Spinal cord (tissue), 10 donors: ENCODE data around the gene KLK2. TPM values are rescaled to one million over a fixed set of nuclear protein-coding genes. Genes with fewer than 3 reads are reported as not detected.

Experiments
- DNase-seq, 6 donors: peaks; one replicate each; pipeline versions ENCODE4 v3.0.0 to v3.0.0-alpha.2; 2013 to 2015; ENCODE audit warnings: low spot score in 6 of 6, low read depth in 4 of 6
- H3K27ac ChIP-seq: one replicate; pipeline ENCODE4 v1.5.1; 2013; ENCODE audit warnings: low read depth, low read length, control low read depth
- H3K27me3 ChIP-seq: one replicate; pipeline ENCODE4 v1.6.1; 2013; ENCODE audit warnings: low read length; ENCODE audit not compliant: control insufficient read depth, insufficient read depth
- H3K36me3 ChIP-seq: one replicate; pipeline ENCODE4 v1.6.1; 2013; ENCODE audit warnings: low read length; ENCODE audit not compliant: control insufficient read depth, insufficient read depth
- H3K4me1 ChIP-seq: one replicate; pipeline ENCODE4 v1.6.1; 2013; ENCODE audit warnings: low read length; ENCODE audit not compliant: control insufficient read depth, insufficient read depth
- H3K4me3 ChIP-seq: one replicate; pipeline ENCODE4 v1.5.1; 2013; ENCODE audit warnings: low read depth, low read length, control low read depth
- H3K9me3 ChIP-seq: one replicate; pipeline ENCODE4 v1.6.1; 2013; ENCODE audit warnings: low read length; ENCODE audit not compliant: control insufficient read depth, insufficient read depth
- WGBS: methylation state at CpG from one replicate; pipeline ENCODE4 v1.1.5; 2013; ENCODE audit warnings: missing lambda C conversion rate; ENCODE audit not compliant: insufficient coverage; 5-methylcytosine and 5-hydroxymethylcytosine counted together
- long read RNA-seq, 4 donors: transcript quantifications; one replicate each; lab custom pipeline, GENCODE V29; 2026
- polyA plus RNA-seq, 2 donors: library from polyadenylated mRNA; unstranded; fragments of 120-200 nt; gene quantifications; one replicate each; pipeline ENCODE4 v1.2.1, GENCODE V29; 2013; ENCODE audit not compliant: insufficient read length in 2 of 2
- total RNA-seq, 2 donors: library from RNA; depleted of rRNA in 1 of 2; stranded (reverse); fragments of 120-200 nt in 1 of 2; fragments of >200 nt in 1 of 2; gene quantifications; one replicate each; pipeline versions ENCODE4 v1.2.3 to v1.2.4, GENCODE V29; 2013 to 2014
- donor health status: healthy.

Gene KLK2
- total RNA-seq (under 1 TPM; 0.06 to 0.10 TPM), polyA plus RNA-seq (under 1 TPM in 1 of 2 donors, not detected in 1; 0.38 TPM)
- long read RNA-seq, donor 1, result 0 reads
- long read RNA-seq, donor 2, result 0 reads
- long read RNA-seq, donor 3, result 0 reads
- long read RNA-seq, donor 4, result 0 reads

- Histone ChIP-seq H3K27me3 (peaks cover 22% of the 10 kb centered on the region), H3K36me3 (no peaks in the 10 kb centered on the region), H3K9me3 (no peaks in the 10 kb centered on the region), H3K4me1 (no peaks in the 10 kb centered on the region), H3K4me3 (no peak within 1 kb of the TSS), H3K27ac (no peak within 1 kb of the TSS)
- no peak for DNase-seq
- WGBS, result 75% methylated on average over 2 of the region's 3 CpGs
Measured at GRCh38 chr19:50873056-50873455, at the start of gene KLK2. Gene KLK2, plus strand, starts transcription at chr19:50873439. Its CDS starts 35 bp downstream, at chr19:50873474.

DNA sequence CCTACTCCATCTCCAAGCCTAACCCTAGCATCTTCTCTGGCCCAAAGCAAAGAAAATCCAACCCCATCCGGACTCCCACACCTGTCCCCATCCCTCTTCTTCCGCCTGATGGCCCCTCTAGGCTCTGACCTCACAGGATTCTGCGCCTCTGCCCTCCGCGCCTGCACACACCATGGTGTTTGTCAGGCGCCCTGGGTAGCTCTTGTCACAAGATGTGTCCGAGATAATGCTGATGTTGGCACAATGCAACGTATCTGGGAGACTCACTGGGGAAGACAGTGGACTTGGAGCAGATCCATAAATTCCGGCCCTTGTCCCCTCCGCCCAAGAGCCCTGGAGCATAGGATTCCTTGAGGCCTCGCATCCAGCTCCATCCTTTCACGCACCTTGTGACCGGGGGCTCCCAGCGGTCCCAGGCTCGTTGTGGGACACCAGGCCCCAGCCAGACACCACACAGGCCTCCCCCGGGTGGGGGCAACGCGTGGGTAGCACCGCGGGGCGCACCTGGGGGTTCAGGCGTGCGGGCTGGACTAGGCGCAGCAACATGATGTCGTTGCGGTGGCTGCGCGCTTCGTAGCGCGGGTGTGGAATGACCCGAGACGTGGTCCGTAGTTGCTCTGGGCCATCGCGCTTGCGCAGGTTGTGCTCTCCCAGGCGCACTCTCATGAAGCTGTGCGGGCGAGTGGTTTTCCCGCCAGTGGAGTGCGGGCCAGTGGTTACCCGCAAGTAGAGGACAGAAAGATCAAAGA lies 46.6 kb upstream of the KLK2 start:
- 75% methylated on average over 40 of the region's 43 CpGs for WGBS
- H3K36me3 ChIP-seq, result no peaks in the 10 kb centered on the region
- DNase-seq, result no peak
- no peak overlapping the region for H3K4me3 ChIP-seq
- H3K27ac ChIP-seq, result no peak overlapping the region
- H3K4me1 ChIP-seq, result no peaks in the 10 kb centered on the region
- H3K27me3 ChIP-seq, result peaks cover 22% of the 10 kb centered on the region
- no peaks in the 10 kb centered on the region for H3K9me3 ChIP-seq

DNA sequence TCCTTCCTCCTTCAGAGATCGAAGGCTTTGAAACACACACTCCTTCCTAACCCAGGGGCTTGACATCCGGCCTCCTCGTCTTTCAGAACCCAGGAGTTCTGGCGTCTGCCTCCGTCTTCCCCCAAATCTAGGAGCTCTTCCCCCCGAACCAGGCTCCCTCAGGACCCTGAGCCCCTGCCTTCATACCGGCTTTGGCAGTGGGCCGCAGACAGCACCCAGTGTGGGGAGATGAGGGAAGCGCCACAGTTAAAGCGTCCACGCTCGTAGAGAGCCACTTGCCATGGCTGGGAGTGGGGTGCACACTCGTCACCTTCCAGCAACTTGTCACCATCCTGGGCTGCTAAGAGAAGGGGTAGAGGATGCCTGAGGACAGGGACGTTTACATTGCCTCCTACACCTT lies 45.8 kb upstream of the KLK2 start:
- peaks cover 14% of the 10 kb centered on the region for H3K27me3 ChIP-seq
- H3K4me1 ChIP-seq, result no peaks in the 10 kb centered on the region
- H3K27ac ChIP-seq, result no peak overlapping the region
- no peak overlapping the region for H3K4me3 ChIP-seq
- no peaks in the 10 kb centered on the region for H3K36me3 ChIP-seq
- H3K9me3 ChIP-seq, result no peaks in the 10 kb centered on the region
- DNase-seq, result no peak
- WGBS, result 84% methylated on average over 8 of the region's 14 CpGs

DNA sequence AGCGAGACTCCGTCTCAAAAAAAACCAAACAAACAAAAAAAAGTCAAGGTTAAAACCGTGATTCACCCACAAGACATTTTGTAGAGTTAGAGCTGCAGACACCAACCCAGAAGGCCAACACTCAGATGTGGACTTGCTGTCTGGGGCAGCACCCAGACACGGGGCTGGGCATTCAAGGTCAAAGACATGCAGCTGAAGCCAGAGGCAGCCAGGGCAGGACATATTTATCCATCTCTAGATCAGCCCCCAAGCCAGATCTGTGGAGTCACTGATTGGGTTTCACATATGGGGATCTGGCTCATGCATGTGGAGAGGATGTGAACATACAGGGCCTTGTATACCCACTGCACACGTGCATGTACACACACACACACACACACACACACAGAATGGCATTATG lies 43.4 kb upstream of the KLK2 start:
- H3K4me1 ChIP-seq, result no peaks in the 10 kb centered on the region
- WGBS, result 67% methylated on average over 2 of the region's 5 CpGs
- no peaks in the 10 kb centered on the region for H3K27me3 ChIP-seq
- no peaks in the 10 kb centered on the region for H3K36me3 ChIP-seq
- H3K9me3 ChIP-seq, result no peaks in the 10 kb centered on the region
- no peak for DNase-seq
- H3K27ac ChIP-seq, result no peak overlapping the region
- no peak overlapping the region for H3K4me3 ChIP-seq

- H3K27ac ChIP-seq, result no peak overlapping the region
- no peaks in the 10 kb centered on the region for H3K27me3 ChIP-seq
- H3K9me3 ChIP-seq, result no peaks in the 10 kb centered on the region
- no peaks in the 10 kb centered on the region for H3K36me3 ChIP-seq
- H3K4me3 ChIP-seq, result no peak overlapping the region
- WGBS, result 49% methylated on average over 12 of the region's 17 CpGs
- DNase-seq, result no peak
- peaks cover 2% of the 10 kb centered on the region for H3K4me1 ChIP-seq
Measured at GRCh38 chr19:50830266-50831025, 42.8 kb upstream of the KLK2 start.

- H3K4me3 ChIP-seq, result no peak overlapping the region
- H3K27ac ChIP-seq, result no peak overlapping the region
- DNase-seq, result no peak
- H3K36me3 ChIP-seq, result no peaks in the 10 kb centered on the region
- H3K9me3 ChIP-seq, result no peaks in the 10 kb centered on the region
- H3K4me1 ChIP-seq, result peaks cover 6% of the 10 kb centered on the region
- 72% methylated on average over 7 of the region's 7 CpGs for WGBS
- H3K27me3 ChIP-seq, result no peaks in the 10 kb centered on the region
Measured at GRCh38 chr19:50831026-50831396, 42.2 kb upstream of the KLK2 start.

DNA sequence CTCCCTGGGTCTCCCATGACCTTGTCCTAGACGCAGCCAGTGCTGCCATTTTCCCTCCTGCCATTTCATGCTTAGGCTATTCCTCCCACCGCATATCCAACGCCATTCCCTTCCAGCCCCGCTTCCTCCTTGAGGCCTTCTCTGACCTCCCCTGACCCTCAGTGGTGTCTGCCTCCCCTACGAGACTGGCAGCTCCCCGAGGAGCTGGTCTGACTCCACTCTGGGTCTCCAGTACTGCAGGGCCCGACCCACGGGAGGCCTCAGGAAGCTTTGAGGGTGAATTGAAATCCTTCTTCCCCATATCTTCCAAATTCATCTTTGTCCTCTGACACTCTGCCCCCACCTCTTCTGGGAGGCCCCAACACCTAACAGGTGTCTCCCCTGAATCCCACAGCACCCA lies 40.6 kb upstream of the KLK2 start:
- Histone ChIP-seq H3K36me3 (no peaks in the 10 kb centered on the region), H3K4me3 (no peak overlapping the region), H3K9me3 (no peaks in the 10 kb centered on the region), H3K27ac (no peak overlapping the region), H3K4me1 (peaks cover 12% of the 10 kb centered on the region), H3K27me3 (peaks cover 6% of the 10 kb centered on the region)
- 88% methylated on average over 8 of the region's 8 CpGs for WGBS
- DNase-seq, result no peak

DNA sequence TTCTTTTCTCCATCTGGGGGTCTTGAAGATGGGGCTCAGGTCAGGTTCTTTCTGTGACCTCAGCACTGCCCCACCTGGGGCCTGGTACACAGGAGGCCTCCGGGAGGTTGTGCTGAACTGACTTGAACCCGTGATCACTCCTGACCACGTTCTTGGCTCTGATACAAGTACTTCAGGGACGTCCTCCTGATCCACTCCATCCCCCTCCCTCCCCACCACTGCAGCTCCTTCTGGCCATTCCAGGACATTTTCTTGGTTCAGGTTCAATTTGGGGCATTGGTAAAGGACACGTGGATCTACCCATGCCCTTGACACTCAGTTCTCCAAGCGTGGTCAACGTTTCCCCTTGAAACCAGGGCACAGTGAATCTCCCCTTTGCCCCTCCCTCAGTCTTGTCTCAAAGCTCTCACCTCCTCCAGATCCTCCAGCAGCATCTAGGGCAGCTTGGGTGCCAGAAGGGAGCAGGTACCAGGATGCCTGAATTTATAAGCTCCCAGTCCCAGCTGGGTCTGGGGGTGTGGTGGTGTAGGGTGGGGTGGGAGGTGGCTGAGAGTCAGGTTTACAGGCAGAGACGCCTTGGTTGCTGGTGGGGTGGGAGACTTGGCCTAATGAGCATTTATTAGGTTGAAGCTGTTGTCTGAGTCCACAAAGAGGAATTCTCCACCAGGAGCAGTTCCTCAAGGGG lies 40.0 kb upstream of the KLK2 start, which contains the start of gene KLK15:
TSS of gene KLK15 (minus strand) at position 458 of the 685 bp plus-strand sequence. CDS start 2,082 bp downstream, outside the sequence.
- Histone ChIP-seq H3K27me3 (peaks cover 6% of the 10 kb centered on the region), H3K4me3 (no peak within 1 kb of the TSS), H3K36me3 (no peaks in the 10 kb centered on the region), H3K27ac (no peak within 1 kb of the TSS), H3K9me3 (no peaks in the 10 kb centered on the region), H3K4me1 (peaks cover 12% of the 10 kb centered on the region)
- no peak for DNase-seq
- WGBS, result 71% methylated on average over 5 of the region's 8 CpGs

GRCh38 chr19:50833802-50834167 lies 39.5 kb upstream of the KLK2 start:
- no peaks in the 10 kb centered on the region for H3K9me3 ChIP-seq
- H3K36me3 ChIP-seq, result no peaks in the 10 kb centered on the region
- H3K4me1 ChIP-seq, result peaks cover 12% of the 10 kb centered on the region
- no peak for DNase-seq
- no peak overlapping the region for H3K27ac ChIP-seq
- 89% methylated on average over 6 of the region's 6 CpGs for WGBS
- H3K27me3 ChIP-seq, result peaks cover 6% of the 10 kb centered on the region
- no peak overlapping the region for H3K4me3 ChIP-seq
